Suppressor macrophage treated with lipopolysaccharide for 1 hour (primary cell): Measurements from ENCODE around the gene MYOT.
"Not testable (repeated sequence)": the region's sequence is repeated elsewhere in the genome, so short reads cannot be mapped to it uniquely, and the experiment has no call there.

ENCODE experiments used
- DNase-seq, 3 donors: peaks; one replicate each; pipeline ENCODE4 v3.0.0-alpha.2; 2020 to 2022

The MYOT gene, protein sequence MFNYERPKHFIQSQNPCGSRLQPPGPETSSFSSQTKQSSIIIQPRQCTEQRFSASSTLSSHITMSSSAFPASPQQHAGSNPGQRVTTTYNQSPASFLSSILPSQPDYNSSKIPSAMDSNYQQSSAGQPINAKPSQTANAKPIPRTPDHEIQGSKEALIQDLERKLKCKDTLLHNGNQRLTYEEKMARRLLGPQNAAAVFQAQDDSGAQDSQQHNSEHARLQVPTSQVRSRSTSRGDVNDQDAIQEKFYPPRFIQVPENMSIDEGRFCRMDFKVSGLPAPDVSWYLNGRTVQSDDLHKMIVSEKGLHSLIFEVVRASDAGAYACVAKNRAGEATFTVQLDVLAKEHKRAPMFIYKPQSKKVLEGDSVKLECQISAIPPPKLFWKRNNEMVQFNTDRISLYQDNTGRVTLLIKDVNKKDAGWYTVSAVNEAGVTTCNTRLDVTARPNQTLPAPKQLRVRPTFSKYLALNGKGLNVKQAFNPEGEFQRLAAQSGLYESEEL

DNA sequence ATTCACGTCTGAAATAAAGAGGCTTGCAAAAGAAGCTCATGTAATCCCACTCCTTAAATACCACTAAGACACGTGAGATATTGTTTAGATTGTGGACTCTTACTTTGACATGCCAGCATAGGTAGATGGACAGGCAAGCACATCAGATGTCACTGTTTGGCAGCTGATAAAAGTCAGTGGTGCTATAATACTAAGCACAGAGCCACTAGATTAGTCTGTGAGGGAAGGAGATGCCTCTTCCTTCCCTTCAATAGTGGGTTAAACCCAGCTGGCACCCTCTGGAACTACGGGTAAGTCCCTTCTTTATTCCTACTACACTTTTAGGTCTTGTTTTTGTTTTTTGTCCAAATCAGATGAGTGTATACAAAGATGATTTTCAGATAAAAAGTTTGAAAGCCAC is at the start of gene MYOT:
Gene MYOT (plus strand): TSS at position 197 of the 400 bp plus-strand sequence. CDS start 2,792 bp downstream, outside the sequence.
- no peak for DNase-seq

DNA sequence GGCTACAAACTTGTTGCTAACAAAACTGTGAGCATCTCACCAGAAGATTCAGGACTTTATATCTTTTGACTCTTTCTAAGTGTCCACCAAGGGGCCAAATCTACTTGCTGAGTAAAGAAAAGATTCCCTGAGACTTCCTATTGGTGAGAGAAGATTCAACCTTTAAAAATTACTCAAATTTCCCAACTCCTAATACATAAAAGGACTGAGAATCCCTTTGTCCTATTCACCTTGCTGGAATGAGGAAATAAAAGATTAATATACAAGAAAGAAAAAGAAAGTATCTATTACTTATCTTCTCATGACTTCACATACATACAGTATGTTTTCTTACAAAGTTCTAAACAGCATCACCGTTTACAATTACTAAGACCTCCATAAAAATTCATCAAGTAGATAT is 47.9 kb upstream of the MYOT start:
- no peak for DNase-seq

DNA sequence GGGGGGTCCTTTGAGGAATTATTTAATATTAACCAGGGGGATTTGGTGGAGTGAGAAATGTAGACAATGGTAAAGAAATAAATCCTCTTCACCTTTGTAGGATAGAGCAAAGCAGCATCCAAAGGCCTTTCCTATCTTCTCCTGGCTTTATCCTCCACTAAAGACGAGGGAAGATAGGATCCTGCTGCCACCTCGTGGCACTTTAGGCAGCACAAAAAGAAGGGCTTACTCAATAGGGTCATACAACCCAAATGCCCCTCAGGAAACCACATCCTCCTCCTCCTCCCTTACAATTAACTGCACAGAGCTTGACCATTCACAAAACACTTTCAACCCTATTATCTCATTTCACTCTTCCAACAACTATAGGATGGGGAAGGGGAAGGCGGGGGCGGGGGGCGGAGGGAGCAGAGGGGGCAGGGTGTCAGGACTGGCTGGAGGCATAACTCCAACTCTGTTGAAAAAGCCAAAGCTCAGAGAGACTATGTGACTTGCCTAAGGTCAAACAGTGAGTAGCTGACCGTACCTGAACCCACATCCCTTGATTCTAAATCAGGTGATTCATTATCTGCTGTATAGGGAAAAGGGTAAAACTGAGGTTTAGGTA is 45.4 kb upstream of the MYOT start:
- DNase-seq: peak; percentile 34 to 49 (median 36)

DNA sequence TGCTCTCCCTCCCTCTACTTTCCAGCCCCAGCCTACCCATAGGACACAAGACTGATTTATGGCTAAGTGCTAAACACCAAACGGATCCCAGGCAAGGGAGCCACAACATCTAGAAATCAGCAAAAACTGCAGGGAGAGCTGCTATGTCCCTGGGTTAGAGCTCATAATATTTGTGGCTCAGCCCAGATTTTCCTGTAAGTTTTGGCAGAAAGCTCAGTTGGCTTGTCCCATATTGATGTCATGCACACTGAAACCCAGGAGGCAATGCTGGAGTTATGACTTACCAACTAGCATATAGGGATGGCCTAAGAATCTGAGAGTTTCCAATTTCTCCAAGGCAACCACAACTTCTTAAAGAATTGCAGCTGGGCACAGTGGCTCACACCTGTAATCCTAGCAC is 44.7 kb upstream of the MYOT start:
- no peak for DNase-seq

DNA sequence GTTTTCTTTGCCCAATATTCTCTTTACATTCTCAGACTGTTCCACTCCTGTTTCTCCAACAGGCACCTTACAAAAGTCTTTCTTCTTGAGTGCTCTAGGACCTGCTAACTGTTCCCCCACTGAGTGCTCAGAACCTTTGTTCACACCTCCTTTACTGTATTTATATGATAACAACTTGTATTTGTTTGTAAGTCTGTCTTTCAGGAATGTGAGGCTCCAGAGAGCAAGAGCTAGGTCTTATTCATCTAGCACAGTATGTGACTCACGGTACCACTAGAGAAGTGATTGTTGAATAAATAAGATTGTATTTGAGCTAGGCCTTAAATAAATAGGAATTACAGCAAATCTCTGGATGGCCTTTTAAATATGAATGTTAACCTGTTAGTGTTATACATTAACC is 42.5 kb upstream of the MYOT start:
- DNase-seq: no peak

DNA sequence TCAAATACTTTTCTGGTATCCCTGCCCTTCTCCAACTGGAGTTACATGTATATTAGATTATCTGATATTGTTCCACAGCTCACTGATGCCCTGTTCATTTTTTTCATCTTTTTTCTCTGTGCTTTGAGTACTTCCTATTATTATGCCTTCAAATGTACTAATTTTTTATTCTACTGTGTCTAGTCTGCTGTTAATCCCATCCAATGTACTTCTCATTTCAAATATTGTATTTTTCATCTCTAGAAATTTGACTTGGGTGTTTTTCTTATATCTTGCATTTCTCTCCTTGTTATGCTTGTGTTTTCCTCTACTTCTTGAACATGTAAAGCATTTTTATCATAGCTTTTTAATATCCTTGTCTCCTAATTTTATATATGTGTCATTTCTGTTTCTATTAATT is 41.6 kb upstream of the MYOT start:
- no peak for DNase-seq

DNA sequence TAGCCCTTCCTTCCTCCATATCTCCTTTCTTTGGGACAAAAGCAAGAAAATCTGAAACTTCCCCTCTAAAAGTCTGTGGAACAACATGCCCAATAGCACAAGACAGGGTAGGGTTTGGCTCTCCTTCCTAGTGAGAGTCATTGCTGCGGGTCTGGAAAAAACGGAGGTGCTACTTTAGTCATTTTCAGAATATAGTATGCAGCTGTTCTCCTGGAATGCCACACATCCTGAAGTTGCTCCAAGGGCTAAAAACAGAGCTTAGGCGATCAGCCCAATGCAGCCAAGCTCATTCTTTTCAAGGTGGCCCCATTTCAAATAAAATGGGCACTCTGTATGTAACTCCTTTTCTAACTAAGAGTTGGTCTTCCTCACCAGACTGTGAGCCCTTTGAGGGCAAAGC is 39.5 kb upstream of the MYOT start:
- no peak for DNase-seq

DNA sequence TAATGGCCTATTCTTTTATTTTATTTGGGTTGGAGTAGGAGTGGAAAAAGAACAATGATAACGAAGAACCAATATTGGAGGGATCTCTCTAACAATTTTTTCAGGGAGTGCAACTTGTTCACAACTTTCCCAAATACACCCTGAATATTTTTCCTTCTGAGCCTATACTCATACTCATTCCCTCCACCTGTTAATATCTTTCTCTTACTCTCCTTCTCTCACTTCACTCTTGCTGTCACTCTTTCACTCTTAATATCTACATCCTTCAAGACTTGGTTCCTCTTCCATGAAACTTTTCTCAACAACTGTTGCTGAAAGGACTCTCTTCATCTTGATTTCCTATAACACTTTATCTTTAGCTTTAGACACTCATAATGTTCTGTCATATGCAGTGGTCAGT is 39.0 kb upstream of the MYOT start:
- no peak for DNase-seq

DNA sequence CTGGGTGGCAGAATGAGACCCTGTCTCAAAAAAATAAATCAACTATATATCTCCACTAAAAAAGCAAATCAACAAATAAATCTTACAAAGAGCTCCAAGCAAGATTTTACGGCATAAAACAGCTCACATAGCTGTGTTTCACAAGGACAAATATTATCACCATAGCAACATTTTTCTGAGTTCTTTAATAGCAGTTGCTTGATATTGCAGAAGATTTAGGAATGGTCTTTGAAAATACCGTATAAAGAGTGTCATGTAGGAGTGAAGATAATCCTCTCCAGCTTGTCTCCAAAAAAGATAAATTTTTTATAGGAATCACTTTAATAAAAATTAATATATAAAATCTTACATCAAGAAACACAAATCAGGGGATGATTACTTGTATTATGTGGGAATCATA is 36.6 kb upstream of the MYOT start:
- no peak for DNase-seq

DNA sequence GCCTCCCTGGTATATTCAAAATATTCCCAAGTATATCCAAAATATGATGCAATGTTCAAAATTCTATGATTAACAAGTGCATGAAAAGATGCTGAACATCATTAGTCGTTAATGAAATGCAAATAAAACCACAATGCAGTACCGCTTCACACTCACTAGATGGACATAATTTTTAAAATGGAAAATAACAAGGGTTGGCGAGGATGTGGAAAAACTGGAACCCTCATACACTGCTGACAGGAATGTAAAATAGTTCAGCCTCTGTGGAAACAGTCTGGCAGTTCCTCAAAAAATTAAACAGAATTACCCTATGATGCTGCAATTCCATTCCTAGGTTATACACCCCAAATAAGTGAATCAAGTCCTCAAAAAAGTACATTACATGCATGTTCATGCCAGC is 36.1 kb upstream of the MYOT start:
- peak in 1 of 3 donors; percentile 5 for DNase-seq

DNA sequence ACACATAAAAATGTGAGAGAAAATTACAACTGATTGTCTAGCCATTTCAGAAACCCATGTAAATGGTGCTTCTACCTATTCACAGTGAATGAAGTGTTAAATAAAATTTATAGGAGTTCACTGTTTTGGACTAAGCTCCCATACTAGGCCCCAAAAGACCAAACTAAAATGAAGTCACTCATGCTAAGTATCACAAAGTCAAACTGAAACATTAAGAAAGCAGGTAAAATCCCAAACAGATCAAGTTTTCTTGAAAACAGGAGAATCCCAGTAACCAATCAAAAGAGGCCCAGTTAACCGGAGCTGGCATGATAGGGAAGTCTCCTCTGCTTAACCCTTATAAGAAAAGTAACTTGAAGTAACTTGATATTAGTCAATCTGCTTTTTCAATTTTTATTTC is 35.2 kb upstream of the MYOT start:
- no peak for DNase-seq

DNA sequence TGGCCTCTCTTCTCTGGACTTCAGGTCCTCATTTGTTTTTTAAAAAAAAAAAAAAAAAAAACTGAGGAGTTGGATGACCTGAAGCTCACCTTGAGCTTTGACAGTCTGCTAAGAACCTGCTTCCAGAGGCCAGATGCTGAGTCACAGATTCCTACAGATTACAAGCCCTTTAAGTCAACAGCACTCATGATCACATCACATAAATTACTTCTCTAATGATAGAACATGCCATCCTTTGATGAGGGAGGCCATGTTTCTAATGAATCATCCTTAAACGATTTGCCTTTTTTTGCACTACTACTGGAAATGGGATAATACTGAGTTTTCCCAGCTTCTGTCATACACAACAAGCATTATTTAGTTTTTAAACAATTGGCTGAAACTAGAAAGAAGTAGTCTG is 34.2 kb upstream of the MYOT start:
- no peak for DNase-seq

DNA sequence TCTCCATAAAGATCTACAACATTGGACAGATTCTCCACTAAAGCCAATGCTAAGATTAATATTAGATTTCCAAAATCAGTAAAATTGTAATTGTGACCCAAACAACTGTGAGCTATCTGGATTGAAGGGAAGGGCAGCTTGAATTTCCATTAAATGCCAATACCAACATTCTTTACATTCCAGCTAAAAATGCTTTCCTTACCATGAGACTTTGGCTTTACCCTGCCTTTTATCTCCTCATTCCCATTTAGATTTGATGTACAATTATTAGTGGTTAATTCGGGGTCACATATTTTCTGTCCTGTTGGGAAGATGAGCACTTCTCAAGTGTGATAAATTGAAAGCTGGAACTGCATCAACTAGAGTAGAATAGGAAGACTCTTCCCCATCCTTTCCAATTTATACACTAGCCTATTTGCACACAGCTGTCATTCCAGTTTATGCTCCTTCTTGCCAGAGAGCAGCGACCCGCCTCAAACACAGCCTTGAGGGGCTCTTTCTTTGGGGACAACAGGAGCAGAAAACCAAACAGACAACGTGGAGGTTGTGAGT is 33.1 kb upstream of the MYOT start:
- no peak for DNase-seq

DNA sequence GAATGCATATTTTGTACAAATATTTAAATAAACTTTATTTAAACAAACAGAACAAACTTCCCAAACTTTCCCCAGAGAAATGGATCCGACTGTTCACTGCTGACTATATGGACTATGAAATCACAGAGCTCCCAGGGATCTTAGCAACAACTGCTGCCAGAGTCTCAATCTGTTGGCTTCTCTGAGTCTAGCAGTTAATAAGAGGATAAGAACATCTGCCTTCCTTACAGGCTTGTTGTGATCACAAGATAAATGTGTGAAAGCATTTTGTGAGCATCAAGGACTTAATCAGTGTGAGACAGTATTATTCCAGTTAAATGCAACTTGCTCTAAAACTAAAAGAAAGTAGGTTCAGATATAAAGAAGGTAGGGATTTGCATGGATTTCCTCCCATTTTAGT is 31.4 kb upstream of the MYOT start:
- DNase-seq: no peak

DNA sequence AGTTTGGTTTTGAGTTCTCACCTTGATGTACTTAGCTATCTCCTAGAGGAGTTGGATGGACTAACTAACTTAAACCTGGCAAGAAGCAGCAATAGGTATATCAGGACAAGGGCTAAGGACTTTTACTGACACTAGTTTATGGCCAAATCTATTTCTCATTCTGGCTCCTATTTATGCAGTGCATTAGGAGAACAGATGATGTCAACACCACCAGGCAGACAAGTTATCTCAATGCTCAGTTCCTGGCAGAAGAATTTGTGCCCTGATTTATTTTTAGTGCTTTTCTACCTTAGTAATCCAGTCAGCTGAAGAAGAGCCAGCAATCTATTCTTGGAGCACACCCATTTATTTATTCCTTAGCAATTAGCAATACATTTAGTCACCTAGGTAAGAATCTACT is 30.7 kb upstream of the MYOT start:
- DNase-seq: no peak

DNA sequence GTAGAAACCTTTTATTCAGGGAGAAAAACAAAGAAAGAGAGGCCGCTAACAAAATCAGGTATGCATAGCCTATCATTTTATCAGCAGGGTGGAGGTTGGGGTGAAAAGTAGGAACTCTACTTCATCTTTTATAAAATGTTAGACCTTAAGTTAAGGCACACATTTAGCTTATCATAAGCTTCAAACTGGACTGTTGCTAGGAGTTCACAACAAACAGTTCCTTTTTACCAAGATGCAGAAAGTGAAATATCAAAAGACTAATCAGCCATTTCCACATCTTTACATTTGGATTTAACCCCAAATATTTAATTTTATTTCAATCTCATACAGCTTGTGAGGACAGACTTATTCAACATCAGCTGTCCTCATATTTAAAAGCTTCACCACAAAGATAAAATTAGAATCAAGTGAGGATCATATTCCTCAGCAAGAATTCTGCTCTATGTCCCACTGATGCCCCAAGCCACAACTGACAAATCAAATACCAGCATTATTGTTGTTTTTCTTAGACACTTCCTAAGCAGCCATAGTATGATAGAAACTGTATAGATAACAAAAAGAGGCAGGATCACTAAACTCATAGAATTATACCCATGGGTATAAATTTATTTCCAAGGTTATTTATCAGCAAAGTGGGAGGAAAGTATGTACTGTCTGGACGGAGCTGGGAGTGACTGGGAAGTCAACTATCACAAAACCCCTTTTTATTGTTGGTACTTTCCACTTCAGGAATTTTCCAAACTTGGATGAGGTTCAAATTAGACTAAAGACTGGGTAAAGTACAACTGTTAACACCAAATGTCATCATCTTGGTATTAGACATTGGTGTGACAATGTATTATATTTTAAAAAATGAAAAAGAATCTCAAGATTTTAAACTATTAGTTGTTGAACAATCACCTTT is 29.9 kb upstream of the MYOT start:
- DNase-seq: no peak

DNA sequence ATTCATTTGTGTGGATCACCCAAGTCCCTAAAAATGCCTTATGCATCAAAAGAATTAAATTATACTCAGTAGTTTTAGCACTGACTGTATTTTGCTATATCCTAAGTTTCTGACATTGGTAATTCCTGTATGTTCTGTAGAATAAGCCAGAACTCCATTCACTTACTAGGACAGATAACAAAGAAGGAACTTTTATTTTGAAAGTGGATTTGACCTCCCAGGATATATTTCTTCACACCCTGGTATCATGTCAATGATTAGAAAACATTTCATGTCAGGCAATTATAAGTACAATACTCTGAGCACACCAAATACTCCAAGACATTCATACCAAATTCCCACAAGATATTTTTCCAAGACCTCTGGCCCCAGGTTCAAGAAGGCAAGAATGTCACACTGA is 28.7 kb upstream of the MYOT start:
- no peak for DNase-seq

DNA sequence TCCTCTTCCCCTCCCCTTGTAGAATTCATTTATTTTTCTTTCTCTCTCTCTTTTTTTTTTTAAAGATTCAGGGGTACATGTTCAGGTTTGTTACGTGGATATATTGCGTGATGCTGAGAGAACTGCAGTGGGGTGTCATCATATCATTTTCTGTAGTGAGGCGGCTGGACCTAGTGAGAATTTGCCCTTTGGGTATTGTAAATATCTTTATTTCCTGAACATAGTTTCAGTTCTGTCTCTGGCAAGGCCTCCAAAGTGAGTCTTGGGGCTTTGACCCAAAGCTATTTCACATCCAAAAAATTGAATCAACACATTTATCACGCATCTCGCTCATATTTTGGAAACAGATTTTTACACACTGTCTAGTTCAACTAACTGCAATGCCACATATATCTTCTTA is 25.4 kb upstream of the MYOT start:
- no peak for DNase-seq

DNA sequence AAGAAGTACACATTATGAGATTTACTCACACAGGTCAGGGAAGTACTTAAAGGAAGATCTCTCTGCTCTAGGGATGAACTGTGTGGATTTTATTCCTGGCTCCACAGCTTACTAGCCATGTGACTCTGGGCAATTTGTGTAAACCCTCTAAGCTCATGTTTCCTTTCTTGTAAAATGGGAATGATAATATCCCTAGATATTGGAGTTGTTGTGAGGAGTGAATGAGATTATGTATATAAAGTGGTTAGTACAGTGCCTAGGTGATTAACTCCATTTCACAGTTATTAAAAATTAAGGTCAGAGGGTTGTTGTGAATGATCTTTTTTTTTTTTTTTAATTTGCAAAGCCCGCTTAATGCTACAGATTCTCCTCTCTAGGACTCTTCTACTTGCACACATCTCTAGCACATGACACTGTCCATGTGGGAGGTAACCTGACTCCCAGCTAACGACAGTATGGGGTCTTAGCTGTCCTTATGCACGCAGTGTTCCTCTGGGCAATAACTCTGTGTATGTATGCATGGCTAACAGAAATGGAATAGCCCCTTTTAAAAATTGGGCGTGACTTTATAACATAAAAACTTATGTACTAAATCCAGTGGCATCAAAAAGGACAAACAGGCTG is 23.9 kb upstream of the MYOT start:
- no peak for DNase-seq

DNA sequence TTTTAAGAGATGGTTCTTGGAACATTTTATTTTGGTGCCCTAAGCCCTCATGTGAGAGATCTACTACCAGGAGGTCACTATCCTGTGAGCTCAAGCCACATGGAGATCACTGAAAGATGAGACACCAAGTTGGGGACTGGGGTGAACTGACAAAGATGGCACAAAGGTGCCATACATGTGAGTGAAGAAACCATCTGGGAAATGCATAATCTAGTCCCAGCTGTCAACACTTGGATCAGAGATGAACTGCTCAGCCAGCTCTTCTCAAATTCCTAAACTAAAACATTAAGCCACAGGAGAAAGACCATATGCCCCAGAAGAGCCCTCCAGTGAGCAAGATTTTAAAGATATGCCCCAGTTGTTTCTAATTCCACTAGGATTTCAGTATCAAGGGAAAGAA is 22.2 kb upstream of the MYOT start:
- no peak for DNase-seq

DNA sequence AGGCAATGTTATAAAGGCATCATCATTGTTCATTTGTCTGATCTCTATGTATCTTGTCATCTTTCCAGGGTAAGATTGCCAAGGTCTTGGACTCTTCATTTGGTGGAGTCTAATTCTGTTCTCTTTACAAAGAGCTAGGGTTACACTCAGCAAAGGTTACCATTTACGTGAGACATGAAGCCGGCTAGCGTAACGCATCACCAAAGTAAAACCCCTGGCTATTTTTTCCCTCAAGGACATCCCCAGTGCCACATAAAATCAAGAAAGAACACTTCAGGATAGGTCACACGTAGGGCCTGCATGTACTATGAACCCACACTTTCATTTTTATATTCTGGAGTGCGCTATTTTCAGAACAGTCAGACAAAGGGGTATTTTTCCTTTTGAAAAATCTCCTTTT is 20.0 kb upstream of the MYOT start:
- DNase-seq: no peak

DNA sequence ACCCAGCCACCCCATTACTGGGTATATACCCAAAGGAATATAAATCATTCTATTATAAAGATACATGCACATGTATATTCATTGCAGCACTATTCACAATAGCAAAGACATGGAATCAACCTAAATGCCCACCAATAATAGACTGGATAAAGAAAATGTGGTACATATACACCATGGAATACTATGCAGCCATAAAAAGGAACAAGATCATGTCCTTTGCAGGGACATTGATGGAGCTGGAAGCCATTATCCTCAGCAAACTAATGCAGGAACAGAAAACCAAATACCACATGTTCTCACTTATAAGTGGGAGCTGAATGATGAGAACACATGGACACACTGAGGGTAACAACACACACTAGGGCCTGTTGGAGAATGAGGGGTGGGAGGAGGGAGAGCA is 14.5 kb upstream of the MYOT start:
- not testable (repeated sequence) for DNase-seq

DNA sequence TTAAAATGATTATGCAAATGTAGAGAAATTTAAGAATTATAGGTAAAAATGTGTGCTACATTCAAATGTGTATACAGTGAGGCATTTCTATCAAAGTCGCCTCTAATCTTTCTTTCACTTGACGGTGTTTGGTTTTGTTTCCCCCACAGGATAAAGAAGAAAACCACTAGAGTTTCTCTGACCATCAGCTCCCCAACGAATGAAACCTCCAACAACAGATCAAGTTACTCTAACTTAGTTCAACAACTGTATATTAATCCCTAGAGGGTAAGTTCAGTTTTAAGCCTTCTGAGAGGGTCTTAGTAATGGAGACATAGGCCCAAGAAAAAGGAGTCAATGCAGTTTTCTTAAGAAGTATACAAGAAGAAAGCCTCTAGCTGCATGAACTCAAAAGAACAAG is 11.5 kb upstream of the MYOT start:
- no peak for DNase-seq
